KOPT-K1 (cell line): Measurements from ENCODE around the gene TMEM117.

Source experiments
- H3K27ac ChIP-seq: fragments of 200-600 bp; sonication (generic); 2 replicates; pipeline ENCODE4 v1.5.1; 2016; ENCODE audit warnings: antibody characterized with exemption, mild to moderate bottlenecking, low read depth, low read length; ENCODE audit not compliant: poor library complexity, severe bottlenecking
- H3K36me3 ChIP-seq: fragments of 200-600 bp; sonication (generic); 2 replicates; pipeline ENCODE4 v1.5.1; 2017; ENCODE audit warnings: antibody characterized with exemption, mild to moderate bottlenecking, low read length, moderate library complexity; ENCODE audit not compliant: insufficient read depth
- H3K9me3 ChIP-seq: fragments of 200-600 bp; sonication (generic); 2 replicates; pipeline ENCODE4 v1.5.1; 2017; ENCODE audit warnings: antibody characterized with exemption, low read length, mild to moderate bottlenecking; ENCODE audit not compliant: insufficient read depth, poor library complexity, severe bottlenecking

The TMEM117 gene

DNA sequence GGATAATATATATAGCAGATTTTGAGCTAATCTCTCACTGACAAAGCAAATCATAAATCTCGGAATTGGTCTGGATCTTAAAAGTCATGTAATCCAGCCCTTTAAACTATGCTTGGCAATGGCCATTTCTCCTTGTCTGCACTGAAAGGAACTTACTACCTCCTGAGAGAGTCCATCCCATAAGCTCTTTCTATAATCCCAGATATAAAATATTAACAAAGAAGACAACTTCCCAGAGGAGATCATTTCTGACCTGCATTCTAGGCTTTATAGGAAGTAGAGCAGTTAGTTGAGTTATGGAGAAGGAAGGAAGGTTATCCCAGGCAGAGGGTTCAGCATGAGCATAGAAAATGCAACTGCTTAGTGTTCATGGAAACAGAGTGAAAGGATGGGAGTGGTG lies 99.7 kb downstream of the TMEM117 start:
- Histone ChIP-seq H3K36me3 (no peaks in the 10 kb centered on the region), H3K27ac (no peak overlapping the region), H3K9me3 (peaks cover 14% of the 10 kb centered on the region)

DNA sequence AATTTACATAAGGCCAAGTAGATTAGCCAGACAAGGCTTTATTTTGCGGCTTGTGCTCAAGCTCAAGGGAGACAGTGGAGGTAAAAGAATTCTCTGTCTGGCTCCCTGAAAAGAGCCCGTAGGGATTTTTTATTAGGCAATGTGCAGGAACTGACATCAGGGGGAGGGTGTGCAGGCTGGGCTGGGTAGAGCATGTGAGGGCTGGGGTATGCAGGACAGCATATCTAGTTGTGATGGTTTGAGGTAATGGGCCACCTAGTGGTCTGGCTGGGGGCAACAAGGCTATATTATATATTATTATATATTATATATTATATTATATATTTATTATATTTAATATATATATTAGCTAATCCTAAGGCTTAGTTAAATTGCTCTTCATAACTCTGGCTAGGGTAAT lies 102.1 kb downstream of the TMEM117 start:
- H3K9me3 ChIP-seq, result no peaks in the 10 kb centered on the region
- no peaks in the 10 kb centered on the region for H3K36me3 ChIP-seq
- H3K27ac ChIP-seq, result no peak overlapping the region

- no peaks in the 10 kb centered on the region for H3K36me3 ChIP-seq
- H3K9me3 ChIP-seq, result no peaks in the 10 kb centered on the region
- no peak overlapping the region for H3K27ac ChIP-seq
Observed at GRCh38 chr12:43942379-43942778, 106.5 kb downstream of the TMEM117 start.

DNA sequence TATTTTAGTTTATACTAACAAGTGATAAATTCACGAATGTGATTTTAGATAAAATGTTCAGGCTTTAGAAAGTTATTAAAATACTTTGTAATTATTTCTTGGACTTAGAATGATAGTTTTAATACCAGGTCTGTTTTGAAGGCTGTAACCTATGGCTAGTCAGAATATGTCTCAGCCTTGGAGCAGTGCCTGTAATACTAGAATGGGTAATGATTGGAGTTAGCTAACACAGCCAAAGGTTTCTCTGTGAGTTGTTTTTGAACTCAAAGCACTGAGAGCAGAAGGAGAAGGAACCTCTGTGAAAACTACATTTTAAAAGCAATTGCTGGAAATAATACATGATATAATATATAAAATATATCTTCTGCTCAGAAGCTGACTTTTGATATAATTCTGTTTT lies 110.1 kb downstream of the TMEM117 start:
- no peaks in the 10 kb centered on the region for H3K36me3 ChIP-seq
- H3K27ac ChIP-seq, result no peak overlapping the region
- no peaks in the 10 kb centered on the region for H3K9me3 ChIP-seq

DNA sequence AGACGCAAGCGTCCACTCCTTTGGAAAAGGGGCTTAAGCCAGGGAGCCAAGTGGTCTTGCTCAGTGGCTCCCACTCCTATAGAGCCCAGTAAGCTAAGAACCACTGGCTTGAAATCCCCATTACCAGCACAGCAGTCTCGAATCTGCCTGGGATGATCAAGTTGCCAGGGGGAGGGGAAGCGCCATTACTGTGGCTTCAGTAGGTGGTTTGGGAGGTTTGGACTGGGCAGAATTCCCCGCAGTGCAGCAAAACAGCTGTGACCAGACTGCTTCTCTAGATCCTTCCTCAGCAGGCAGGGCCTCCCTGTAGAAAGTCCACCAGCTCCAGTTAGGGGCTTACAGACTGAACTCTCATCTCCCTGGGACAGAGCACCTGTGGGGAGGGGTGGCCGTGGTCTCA lies 115.4 kb downstream of the TMEM117 start:
- H3K9me3 ChIP-seq, result no peaks in the 10 kb centered on the region
- no peak overlapping the region for H3K27ac ChIP-seq
- H3K36me3 ChIP-seq, result no peaks in the 10 kb centered on the region

- Histone ChIP-seq H3K27ac (no peak overlapping the region), H3K9me3 (no peaks in the 10 kb centered on the region)
Observed at GRCh38 chr12:43957732-43958372, 122.0 kb downstream of the TMEM117 start.

GRCh38 chr12:43964033-43964432 lies 128.2 kb downstream of the TMEM117 start:
- no peak overlapping the region for H3K27ac ChIP-seq
- H3K36me3 ChIP-seq, result no peaks in the 10 kb centered on the region
- H3K9me3 ChIP-seq, result no peaks in the 10 kb centered on the region

More at GRCh38 chr12:43957732-43958372, 122.0 kb downstream of the TMEM117 start:
- H3K36me3 ChIP-seq, result no peaks in the 10 kb centered on the region

DNA sequence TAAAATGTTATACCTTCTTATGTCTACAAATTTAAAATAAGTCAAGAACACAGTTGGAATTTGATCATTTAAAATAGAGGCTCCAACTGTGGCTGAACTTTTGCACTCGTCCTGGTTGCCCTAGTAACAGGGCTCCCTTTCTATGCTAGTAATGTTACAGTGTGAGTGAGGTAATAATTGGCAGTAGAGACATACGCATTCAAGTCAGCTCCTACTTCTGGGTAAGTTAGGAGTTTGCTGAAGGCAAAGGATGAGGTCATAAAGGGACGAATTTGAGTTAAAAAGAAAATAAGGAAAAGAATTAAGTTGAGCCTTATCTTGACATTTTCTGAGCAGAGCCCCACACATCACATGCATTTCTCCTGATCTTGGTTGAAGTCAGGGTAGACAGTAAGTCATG lies 129.1 kb downstream of the TMEM117 start:
- H3K27ac ChIP-seq, result no peak overlapping the region
- H3K9me3 ChIP-seq, result no peaks in the 10 kb centered on the region
- no peaks in the 10 kb centered on the region for H3K36me3 ChIP-seq

GRCh38 chr12:43965899-43966298 lies 130.0 kb downstream of the TMEM117 start:
- no peaks in the 10 kb centered on the region for H3K36me3 ChIP-seq
- no peaks in the 10 kb centered on the region for H3K9me3 ChIP-seq
- no peak overlapping the region for H3K27ac ChIP-seq

GRCh38 chr12:43968736-43969135 lies 132.9 kb downstream of the TMEM117 start:
- H3K36me3 ChIP-seq, result no peaks in the 10 kb centered on the region
- no peaks in the 10 kb centered on the region for H3K9me3 ChIP-seq
- H3K27ac ChIP-seq, result no peak overlapping the region

DNA sequence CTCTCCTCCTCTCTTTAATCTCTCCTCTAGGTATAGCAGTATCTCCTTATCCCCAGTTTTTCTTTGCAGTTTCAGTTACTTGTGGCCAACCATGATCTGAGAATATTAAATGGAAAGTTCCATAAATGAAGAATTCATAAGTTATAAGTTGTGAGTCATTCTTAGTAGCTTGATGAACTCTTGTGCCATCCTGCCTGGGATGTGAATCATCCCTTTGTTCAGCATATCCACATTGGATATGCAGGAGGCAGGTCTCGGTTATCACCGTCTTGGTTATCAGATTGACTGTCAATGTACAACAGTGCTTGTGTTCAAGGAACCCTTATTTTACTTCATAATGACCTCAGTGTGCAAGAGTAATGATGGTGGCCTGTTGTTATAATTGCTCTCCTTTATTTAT lies 134.0 kb downstream of the TMEM117 start:
- no peaks in the 10 kb centered on the region for H3K36me3 ChIP-seq
- no peaks in the 10 kb centered on the region for H3K9me3 ChIP-seq
- no peak overlapping the region for H3K27ac ChIP-seq

DNA sequence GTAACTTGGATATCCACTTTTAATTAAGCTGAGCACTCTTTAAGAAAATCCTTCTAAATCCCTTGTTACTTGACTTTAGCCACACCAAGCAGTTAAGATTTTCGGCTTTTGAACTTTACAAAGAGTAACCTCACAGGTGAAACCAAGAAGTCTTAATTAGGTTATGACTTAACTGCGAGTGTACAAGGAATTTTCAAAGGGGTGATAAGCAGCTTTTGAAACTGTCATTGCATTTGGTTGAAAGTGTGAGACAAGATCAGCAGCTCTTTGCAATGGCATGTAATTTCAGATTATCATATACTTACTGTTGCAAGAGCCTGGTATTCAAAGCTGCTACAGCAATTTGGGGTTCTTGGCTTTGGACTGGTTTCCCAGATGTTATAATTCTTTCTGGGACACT lies 137.5 kb downstream of the TMEM117 start:
- Histone ChIP-seq H3K27ac (no peak overlapping the region), H3K9me3 (no peaks in the 10 kb centered on the region), H3K36me3 (no peaks in the 10 kb centered on the region)

DNA sequence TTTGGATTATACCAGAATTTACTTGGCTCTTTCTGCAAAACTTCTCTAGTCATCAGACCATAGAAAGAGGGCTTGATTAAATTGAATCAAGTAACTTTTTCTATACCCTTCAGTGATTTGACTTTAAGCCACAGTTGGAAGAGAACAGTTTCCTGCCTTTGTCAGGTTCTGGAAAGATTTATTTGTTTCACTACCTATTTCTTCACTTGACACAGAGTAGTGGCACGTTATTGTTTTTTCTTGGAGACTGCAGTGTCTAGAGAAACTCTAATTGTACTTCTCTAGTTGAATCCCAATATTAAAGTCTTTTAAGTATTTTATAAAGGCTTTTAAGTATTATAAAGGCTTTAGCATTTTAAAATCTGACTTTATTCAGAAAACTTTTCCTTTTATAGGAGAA lies 138.1 kb downstream of the TMEM117 start:
- no peaks in the 10 kb centered on the region for H3K9me3 ChIP-seq
- no peaks in the 10 kb centered on the region for H3K36me3 ChIP-seq
- no peak overlapping the region for H3K27ac ChIP-seq

- Histone ChIP-seq H3K36me3 (no peaks in the 10 kb centered on the region), H3K27ac (no peak overlapping the region), H3K9me3 (peaks cover 7% of the 10 kb centered on the region)
Observed at GRCh38 chr12:43976027-43976426, 140.1 kb downstream of the TMEM117 start.

GRCh38 chr12:43978556-43978955 lies 142.7 kb downstream of the TMEM117 start:
- peaks cover 7% of the 10 kb centered on the region for H3K9me3 ChIP-seq
- no peaks in the 10 kb centered on the region for H3K36me3 ChIP-seq

GRCh38 chr12:43979450-43979849 lies 143.6 kb downstream of the TMEM117 start:
- Histone ChIP-seq H3K27ac (no peak overlapping the region), H3K36me3 (no peaks in the 10 kb centered on the region), H3K9me3 (peaks cover 7% of the 10 kb centered on the region)

More at GRCh38 chr12:43978556-43978955, 142.7 kb downstream of the TMEM117 start:
- H3K27ac ChIP-seq, result no peak overlapping the region
